HG03095 (cell line): ENCODE measurements around the gene STX8.
"Not testable (repeated sequence)": the region's sequence is repeated elsewhere in the genome, so short reads cannot be mapped to it uniquely, and the experiment has no call there.

Source experiments
- ATAC-seq: cut with Tn5 transposase; IDR thresholded peaks from one replicate; pipeline ENCODE4 v1.9.1; 2021; ENCODE audit warnings: moderate library complexity; ENCODE audit not compliant: unreplicated experiment

STX8 gene

DNA sequence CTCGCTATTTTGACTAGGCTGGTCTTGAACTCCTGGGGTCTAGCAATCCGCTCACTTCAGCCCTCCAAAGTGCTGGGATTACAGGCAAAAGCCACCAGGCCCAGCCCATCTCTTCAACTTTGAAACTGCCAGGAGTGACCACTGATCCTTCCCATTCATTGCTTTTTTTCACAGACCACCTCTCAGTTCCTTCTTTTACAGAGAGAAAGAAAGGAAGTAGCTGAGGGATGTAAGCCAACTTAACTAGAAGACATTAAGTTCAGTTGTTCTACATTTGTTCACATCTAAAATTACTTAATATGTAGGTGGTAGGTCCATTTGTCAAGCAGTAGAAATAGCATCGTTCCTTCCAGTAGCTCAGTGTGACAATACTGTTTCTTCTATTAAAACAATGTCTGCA is 219.8 kb downstream of the STX8 start:
- no peak for ATAC-seq

GRCh38 chr17:9355231-9355630 is 220.4 kb downstream of the STX8 start:
- not testable (repeated sequence) for ATAC-seq

- no peak for ATAC-seq
Measured at GRCh38 chr17:9350080-9350479, 225.5 kb downstream of the STX8 start.

GRCh38 chr17:9346296-9346926 is 229.2 kb downstream of the STX8 start:
- no peak for ATAC-seq

DNA sequence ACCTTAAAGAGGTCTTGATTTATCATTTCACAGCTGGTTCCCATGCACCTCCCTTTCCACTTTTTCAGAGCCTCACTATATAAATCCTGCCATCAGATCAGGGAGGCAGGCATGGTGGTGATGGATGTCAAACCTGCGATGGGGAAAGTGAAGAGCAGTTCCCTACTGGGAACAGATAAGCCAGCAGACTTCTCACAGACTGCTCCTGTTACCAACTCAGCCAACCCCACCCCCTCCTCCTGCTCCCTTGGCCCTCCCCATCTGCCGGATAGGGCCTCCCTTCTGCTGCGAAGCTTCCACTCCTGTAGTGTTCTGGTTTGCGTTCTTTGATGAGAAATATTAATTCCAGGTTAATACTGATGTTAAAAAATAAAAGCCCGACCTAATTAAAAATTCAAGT is 232.1 kb downstream of the STX8 start:
- ATAC-seq = no peak

DNA sequence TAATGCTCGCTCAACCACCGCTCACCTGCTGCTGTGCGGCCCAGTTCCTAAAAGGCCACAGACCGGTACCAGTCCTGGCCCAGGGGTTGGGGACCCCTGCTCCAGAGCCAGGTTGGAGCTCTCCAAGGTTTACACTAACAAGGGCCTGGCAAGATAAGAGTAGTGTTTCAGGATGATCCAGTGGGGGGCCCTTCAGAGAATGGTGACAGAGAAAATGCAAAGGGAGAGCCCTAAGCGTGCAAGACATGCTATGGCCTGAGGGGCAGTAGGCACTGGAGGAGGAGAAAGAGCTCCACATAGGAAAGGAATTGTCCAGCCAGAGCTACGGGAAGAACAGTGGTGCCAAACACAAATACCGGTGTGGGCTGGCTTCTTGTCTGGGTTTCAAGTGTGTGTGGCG is 233.4 kb downstream of the STX8 start:
- ATAC-seq = no peak

DNA sequence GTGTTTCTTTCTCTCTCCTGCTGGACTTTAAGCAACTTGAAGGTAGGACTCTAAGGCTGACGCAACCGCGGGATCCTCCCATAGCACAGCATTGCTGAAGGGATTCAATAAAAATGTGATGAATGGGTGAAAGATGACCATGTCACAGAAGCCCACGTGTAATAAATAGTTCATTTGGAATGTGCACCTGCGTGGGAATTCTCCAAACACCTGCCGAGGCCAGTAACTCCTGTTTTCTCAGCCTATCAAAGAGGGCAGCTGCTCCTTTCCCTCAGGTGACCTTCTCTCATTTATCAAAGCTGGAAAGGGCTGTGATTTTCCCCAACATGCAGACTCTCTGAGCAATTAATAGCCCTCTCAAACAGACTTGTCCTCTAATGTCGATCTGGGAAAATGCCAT is 235.7 kb downstream of the STX8 start:
- ATAC-seq = no peak

DNA sequence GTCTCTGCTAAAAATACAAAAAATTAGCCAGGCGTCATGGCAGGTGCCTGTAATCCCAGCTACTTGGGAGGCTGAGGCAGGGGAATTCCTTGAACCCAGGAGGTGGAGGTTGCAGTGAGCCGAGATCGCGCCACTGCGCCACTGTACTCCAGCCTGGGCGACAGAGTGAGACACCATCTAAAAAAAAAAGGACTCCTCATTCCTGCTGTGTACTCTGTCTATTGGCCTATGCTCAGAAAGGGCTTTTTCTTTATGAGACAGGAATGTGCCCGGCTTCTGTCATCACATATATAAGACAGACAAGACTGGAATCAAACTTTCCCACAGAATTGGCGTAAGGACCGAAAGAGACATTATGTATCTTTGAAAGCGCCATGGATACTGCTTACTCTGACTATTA is 236.1 kb downstream of the STX8 start:
- ATAC-seq = not testable (repeated sequence)

GRCh38 chr17:9336817-9337216 is 238.8 kb downstream of the STX8 start:
- no peak for ATAC-seq

DNA sequence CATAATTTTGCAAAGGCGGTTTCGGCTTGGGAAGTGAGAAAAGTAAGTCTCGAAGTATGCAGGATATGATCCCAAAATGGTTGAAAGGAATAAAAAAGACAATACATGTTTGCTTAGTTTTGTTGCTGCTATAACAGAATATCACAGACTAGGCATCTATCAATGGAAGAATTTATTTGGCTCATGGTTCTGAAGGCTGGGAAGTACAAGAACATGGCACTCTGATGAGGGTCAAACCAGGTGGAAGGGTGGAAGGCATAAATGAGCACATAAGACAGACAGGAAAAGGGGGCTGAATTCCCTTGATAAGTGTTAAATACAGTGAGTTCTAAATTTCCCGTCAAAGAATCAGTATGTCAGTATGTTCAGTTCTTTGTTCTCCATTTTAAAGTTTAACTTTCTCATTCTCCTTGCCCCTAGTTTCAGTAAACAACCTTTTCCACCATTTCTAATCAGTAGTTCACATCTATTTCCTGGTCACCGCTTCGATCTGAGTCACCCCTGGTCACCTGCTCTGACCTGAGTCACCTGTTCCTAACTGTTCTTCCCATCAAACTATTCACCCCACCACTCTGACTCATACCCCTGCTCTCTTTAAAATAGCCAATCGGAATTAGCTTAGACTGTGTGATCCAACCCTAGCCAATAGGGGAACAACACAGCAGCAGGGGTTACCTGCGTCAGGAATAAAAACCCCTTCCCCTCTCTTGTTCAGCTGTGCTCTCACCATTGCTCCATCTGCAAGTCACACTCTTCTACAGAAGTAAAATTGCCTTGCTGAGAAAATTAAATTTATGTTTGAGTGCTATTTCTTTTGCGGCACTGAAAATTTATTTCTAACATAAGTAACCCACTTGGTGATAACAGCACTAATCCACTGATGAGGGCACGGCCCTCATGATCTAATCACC is 240.8 kb downstream of the STX8 start:
- ATAC-seq = no peak

DNA sequence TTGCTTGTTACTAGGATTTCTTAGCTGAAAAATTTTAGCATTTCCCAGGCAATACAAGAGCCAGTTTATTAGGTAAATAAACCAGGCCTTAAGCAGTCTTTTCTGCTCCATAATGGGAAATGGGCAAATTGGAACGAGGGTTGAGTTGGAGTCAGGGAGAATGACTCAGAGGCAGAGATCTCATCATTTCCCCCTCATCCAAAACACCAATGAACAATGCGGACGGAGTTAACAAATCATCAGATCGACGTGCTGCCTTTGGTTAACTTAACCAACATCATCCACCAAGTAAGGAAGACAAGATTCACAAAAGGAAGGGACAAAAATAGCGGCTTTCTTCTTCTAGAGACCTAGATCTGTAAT is 243.5 kb downstream of the STX8 start:
- ATAC-seq = no peak

DNA sequence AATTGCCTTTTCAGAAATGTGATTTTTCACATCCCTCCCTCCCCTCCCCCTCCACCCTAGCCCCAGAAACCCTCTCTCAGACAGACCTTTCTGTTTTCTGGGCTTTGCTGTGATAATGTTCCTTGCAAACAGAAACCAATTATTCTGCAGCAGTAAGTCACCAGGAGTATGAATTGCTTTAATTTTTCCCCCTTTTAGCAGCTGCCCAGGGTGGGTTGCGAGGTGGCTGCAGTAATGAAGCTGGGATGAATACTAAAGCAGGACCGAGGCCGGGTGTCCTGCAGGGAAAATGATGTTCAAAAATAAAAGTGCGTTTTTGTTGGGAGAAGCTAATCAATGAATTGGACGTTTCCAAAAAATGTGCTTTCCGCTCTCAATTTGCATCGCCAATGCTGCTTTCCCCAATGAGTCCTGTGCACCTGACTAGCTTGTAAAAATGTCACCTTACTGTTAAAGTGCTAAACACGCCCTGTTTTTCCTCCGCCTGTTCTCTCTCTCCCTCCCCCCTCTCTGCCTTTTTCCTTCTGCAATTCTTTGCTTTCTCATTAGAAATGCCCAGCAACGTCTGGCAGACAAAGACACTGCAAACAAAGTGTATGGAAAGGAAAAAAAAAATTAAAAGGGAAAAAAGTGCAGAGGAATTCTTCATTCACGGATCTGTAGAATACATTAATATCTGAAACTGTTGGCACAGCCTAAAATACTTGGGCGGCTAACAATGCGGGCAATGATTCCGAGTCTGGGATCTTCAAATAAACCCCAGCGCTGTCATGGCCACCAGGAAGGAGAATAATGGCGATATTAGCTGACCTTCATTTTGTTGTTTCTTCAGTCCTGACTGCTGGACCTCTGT is 244.1 kb downstream of the STX8 start:
- ATAC-seq = no peak

DNA sequence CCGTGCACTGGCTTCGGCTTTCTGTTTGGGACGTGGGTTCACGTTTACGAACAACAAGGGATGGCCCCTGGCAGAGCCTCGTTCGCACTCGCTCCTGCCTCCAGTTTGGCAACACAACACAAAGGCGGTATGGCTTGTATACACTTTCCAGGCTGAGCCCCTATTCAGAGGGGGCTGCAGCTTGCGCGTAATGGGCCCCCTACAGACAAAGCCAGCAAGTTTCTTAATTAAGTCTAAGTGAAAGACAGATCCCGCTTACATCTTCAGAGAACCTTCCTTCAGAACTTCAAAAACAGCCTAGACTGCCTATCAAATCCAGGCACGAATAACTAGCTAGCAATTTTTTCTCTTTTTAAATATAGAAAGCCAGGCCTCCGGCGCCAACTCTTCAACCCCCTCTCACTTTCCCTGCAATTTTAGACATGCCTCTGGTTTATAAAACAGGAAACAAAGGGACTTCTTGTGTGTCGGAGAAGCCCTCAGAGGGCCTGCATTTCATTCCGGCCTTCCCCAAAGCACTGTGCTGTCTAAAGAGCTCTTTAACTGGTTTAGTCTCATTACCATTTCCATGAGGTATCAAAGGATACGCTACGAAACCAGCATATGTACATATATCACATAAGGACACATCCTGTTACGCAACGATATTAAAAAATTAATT is 244.9 kb downstream of the STX8 start:
- no peak for ATAC-seq

DNA sequence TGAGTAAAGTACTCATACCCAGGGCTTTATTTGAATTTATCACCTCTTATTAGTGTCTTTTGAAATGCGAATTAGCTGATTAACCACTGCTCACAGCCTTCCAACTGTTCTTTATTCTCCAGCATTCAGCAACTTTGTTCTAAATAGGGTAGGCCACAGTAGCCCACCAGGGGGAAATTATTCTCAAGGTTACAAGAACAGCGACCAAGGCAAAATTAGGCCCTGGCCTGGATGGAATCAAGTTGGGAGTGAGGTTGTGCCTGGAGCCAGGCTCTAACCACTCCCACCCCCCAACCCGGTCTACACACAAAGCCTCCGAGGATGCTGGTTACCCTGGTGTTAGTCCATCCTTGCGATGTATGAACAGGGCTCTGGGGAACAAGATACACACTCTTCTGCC is 245.5 kb downstream of the STX8 start:
- no peak for ATAC-seq

- ATAC-seq = no peak
Measured at GRCh38 chr17:9329251-9329921, 246.2 kb downstream of the STX8 start.

DNA sequence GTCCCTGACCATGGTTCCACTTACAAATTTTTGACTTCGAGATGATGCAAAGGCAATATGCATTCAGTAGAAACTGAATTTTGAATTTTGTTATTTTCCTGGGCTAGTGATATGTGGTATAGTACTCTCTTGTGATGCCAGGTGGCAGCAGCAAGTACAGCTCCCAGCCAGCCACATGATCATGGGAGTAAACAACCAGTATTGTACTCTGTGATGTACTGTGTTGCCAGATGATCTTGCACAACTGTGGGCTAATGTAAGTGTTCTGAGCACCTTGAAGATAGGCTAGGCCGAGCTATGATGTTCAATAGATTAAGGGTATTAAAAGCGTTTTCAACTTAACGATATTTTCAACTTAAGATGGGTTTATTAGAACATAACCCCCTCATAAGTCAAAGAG is 250.8 kb downstream of the STX8 start:
- ATAC-seq = no peak

DNA sequence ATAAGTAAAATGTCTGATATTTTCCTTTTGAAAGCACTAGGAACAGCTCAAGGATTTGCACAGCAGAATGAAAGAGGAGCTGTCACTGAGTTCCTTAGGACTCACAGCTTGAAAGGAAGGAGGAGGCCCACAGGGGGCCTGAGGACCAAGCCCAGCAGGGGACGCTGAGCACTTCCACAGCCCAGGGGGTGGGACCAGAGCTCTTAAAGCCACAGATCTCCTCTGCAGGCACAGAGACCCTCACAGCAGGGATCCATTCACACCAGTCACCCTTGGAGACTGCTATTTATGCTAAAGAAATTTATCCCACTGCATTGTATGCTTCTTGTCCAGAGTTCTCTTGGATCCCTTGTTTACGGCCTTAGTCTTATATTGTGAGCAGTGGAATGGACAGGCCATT is 253.3 kb downstream of the STX8 start:
- ATAC-seq = no peak

GRCh38 chr17:9321890-9322289 is 253.7 kb downstream of the STX8 start:
- no peak for ATAC-seq

DNA sequence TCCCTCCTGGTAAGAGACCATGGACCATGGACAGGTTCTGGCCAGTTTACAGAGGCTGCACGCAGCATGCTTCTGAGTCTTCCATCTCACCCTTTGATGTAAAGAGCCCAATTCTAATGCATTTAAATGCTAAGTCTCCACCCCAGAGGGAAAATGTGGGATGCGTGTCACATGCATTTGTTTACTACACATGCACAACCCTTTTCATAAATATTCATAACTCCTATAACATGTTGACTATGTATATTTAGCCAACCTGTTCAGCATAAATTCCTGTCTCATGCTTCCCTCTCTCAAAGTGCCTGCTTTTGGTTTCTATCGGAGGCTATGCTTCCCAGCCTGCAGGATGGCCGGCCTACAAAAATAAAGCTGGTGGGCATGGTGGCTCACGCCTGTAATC is 260.3 kb downstream of the STX8 start:
- ATAC-seq = no peak

DNA sequence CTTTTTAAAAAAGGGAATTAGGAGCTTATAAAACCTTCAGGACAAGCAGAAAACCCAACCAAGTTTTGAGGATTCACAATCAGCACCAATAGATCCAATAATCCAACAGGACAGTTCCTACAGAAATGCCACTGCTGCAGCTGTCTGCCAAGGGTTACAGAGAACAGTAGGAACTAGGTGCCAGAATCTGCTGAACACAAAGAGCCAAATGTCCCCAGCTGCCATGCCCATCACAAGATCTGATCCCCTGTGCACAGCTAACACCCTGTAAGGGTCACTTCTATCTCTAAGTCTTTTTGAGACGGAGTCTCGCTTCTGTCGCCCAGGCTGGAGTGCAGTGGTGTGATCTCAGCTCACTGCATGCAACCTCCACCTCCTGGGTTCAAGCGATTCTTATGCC is 262.3 kb downstream of the STX8 start:
- no peak for ATAC-seq

- no peak for ATAC-seq
Measured at GRCh38 chr17:9309216-9309615, 266.4 kb downstream of the STX8 start.
